Keratinocyte (primary cell): Measurements from ENCODE around the gene FRRS1L.

Experiments used
- EZH2 ChIP-seq: IDR thresholded peaks from one replicate; pipeline ENCODE4 v1.6.1; 2012; ENCODE audit warnings: inconsistent platforms, mild to moderate bottlenecking, low read length, moderate library complexity
- TF ChIP-seq, protein P1 (sequence below), 3 experiments: IDR thresholded peaks in 1 of 3; conservative IDR thresholded peaks in 1 of 3; optimal IDR thresholded peaks in 1 of 3; 2 replicates in 2 of 3; 3 replicates in 1 of 3; pipeline versions ENCODE3 to v1.5.1; 2011; ENCODE audit warnings: low read length in 3 of 3, mild to moderate bottlenecking in 3 of 3, moderate library complexity in 2 of 3, control low read depth in 1 of 3, inconsistent platforms in 1 of 3; ENCODE audit not compliant: insufficient read depth in 2 of 3; ENCODE audit errors: extremely low read depth in 1 of 3

GRCh38 chr9:109179801-109180523, 12.9 kb upstream of the FRRS1L start:
- TF ChIP-seq, protein P1, sequence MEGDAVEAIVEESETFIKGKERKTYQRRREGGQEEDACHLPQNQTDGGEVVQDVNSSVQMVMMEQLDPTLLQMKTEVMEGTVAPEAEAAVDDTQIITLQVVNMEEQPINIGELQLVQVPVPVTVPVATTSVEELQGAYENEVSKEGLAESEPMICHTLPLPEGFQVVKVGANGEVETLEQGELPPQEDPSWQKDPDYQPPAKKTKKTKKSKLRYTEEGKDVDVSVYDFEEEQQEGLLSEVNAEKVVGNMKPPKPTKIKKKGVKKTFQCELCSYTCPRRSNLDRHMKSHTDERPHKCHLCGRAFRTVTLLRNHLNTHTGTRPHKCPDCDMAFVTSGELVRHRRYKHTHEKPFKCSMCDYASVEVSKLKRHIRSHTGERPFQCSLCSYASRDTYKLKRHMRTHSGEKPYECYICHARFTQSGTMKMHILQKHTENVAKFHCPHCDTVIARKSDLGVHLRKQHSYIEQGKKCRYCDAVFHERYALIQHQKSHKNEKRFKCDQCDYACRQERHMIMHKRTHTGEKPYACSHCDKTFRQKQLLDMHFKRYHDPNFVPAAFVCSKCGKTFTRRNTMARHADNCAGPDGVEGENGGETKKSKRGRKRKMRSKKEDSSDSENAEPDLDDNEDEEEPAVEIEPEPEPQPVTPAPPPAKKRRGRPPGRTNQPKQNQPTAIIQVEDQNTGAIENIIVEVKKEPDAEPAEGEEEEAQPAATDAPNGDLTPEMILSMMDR (optimal IDR thresholded peaks at IDR 0.05 in 1 of 3, IDR thresholded peaks at IDR 0.05 in 1 of 3, conservative IDR thresholded peaks at IDR 0.05 in 1 of 3; ENCODE audit: extremely low read depth in 1 of 3, insufficient read depth in 2 of 3, low read length in 3 of 3): no peak
- no peak for TF ChIP-seq EZH2
